Gastroesophageal sphincter (tissue), 4 donors: ENCODE measurements around the gene NCF2. TPM values are rescaled to one million over a fixed set of nuclear protein-coding genes. Genes with fewer than 3 reads are reported as not detected.

Experiments used
- ATAC-seq: fragments of 150-250 bp; one replicate; pipeline ENCODE4 v1.9.1; 2016; ENCODE audit warnings: mild to moderate bottlenecking, moderate library complexity
- H3K27ac ChIP-seq, 4 donors: fragments of 200-600 bp; sonication (generic) in 3 of 4; 1 replicate in 3 of 4; 2 replicates in 1 of 4; pipeline ENCODE4 v1.5.1; 2016 to 2019
- H3K27me3 ChIP-seq: fragments of 200-600 bp; sonication (generic); one replicate; pipeline ENCODE4 v1.5.1; 2019
- H3K36me3 ChIP-seq, 2 donors: fragments of 200-600 bp; sonication (generic); one replicate each; pipeline ENCODE4 v1.5.1; 2019; ENCODE audit warnings: control low read depth in 1 of 2
- H3K4me1 ChIP-seq, 3 donors: fragments of 200-600 bp; sonication (generic); 1 replicate in 2 of 3; 2 replicates in 1 of 3; pipeline ENCODE4 v1.5.1; 2016 to 2019; ENCODE audit warnings: control low read depth in 2 of 3
- H3K4me3 ChIP-seq, 2 donors: fragments of 200-600 bp; sonication (generic); one replicate each; pipeline ENCODE4 v1.5.1; 2019; ENCODE audit warnings: mild to moderate bottlenecking in 1 of 2, moderate library complexity in 1 of 2
- H3K9me3 ChIP-seq, 3 donors: fragments of 200-600 bp; sonication (generic); one replicate each; pipeline ENCODE4 v1.5.1; 2017 to 2019; ENCODE audit warnings: control low read depth in 2 of 3
- CTCF ChIP-seq, 4 experiments: fragments of 200-600 bp in 2 of 4; fragments of 450-650 bp in 2 of 4; sonication (generic) in 1 of 4; IDR thresholded peaks; one replicate each; pipeline ENCODE4 v1.5.1; 2017 to 2019; ENCODE audit warnings: antibody characterized with exemption in 4 of 4, mild to moderate bottlenecking in 2 of 4, moderate library complexity in 2 of 4
- EP300 ChIP-seq: sonication (generic); formaldehyde crosslinking; IDR thresholded peaks from one replicate; pipeline ENCODE4 v1.6.1; 2017; ENCODE audit warnings: antibody characterized with exemption, mild to moderate bottlenecking
- POLR2A ChIP-seq, 2 donors: fragments of 450-650 bp; IDR thresholded peaks; one replicate each; pipeline ENCODE4 v1.6.1; 2017; ENCODE audit warnings: antibody characterized with exemption in 2 of 2, mild to moderate bottlenecking in 2 of 2, moderate library complexity in 1 of 2
- POLR2AphosphoS5 ChIP-seq: sonication (generic); formaldehyde crosslinking; IDR thresholded peaks from one replicate; pipeline ENCODE4 v1.6.1; 2017; ENCODE audit warnings: antibody characterized with exemption
- WGBS, 2 donors: methylation state at CpG; one replicate each; pipeline ENCODE4 v1.1.5; 2018; ENCODE audit warnings: low coverage in 1 of 2; 5-methylcytosine and 5-hydroxymethylcytosine counted together
- total RNA-seq, 4 donors: library from RNA; depleted of rRNA; stranded (reverse); fragments of >200 nt; gene quantifications; one replicate each; pipeline ENCODE4 v1.1.0, GENCODE V29; 2016

The NCF2 gene
- total RNA-seq, 4 donors from 2014 or later: 3.7 to 22.0 (median 13.8) TPM

GRCh38 chr1:183586926-183587325 lies 3.3 kb downstream of the NCF2 start:
- no peak overlapping the region for H3K27ac ChIP-seq
- ATAC-seq: no peak
- H3K36me3 ChIP-seq: no peaks in the 10 kb centered on the region
- H3K9me3 ChIP-seq: no peaks in the 10 kb centered on the region
- no peaks in the 10 kb centered on the region for H3K27me3 ChIP-seq
- 100% methylated on average over 4 of the region's 8 CpGs; no CpG with 5 or more reads in 1 of the 2 donors for WGBS, 2 donors
- H3K4me3 ChIP-seq: no peak overlapping the region
- no peaks in the 10 kb centered on the region for H3K4me1 ChIP-seq
- TF ChIP-seq EP300 (no peak), CTCF (IDR thresholded peaks at IDR 0.05) (no peak), POLR2AphosphoS5 (no peak)

- TF ChIP-seq POLR2A (IDR thresholded peaks at IDR 0.05): no peak
- TF ChIP-seq EP300: no peak
- no peak for TF ChIP-seq CTCF (IDR thresholded peaks at IDR 0.05)
- TF ChIP-seq POLR2AphosphoS5: no peak
- 100% methylated on average over 1 of the region's 1 CpG; no CpG with 5 or more reads in 1 of the 2 donors for WGBS, 2 donors
- no peak overlapping the region for H3K4me3 ChIP-seq
- no peak overlapping the region for H3K27ac ChIP-seq
- H3K9me3 ChIP-seq: no peaks in the 10 kb centered on the region
- no peaks in the 10 kb centered on the region for H3K4me1 ChIP-seq
- no peaks in the 10 kb centered on the region for H3K36me3 ChIP-seq
- no peak for ATAC-seq
- H3K27me3 ChIP-seq: no peaks in the 10 kb centered on the region
Measured at GRCh38 chr1:183586455-183586854, 3.8 kb downstream of the NCF2 start.

- no peaks in the 10 kb centered on the region for H3K36me3 ChIP-seq
- no peak overlapping the region for H3K27ac ChIP-seq
- ATAC-seq: no peak
- no peak overlapping the region for H3K4me3 ChIP-seq
- 79 to 100% methylated on average over 2 to 6 of the region's 6 CpGs for WGBS, 2 donors
- H3K9me3 ChIP-seq: no peaks in the 10 kb centered on the region
- H3K4me1 ChIP-seq: no peaks in the 10 kb centered on the region
- H3K27me3 ChIP-seq: no peaks in the 10 kb centered on the region
- no peak for TF ChIP-seq POLR2A (IDR thresholded peaks at IDR 0.05)
- no peak for TF ChIP-seq CTCF (IDR thresholded peaks at IDR 0.05)
- TF ChIP-seq POLR2AphosphoS5: no peak
- TF ChIP-seq EP300: no peak
Measured at GRCh38 chr1:183585038-183585437, 5.2 kb downstream of the NCF2 start.

GRCh38 chr1:183584147-183584546 lies 6.1 kb downstream of the NCF2 start:
- 60 to 88% methylated on average over 5 of the region's 5 CpGs for WGBS, 2 donors

More at GRCh38 chr1:183584147-183584546, 6.1 kb downstream of the NCF2 start:
- H3K36me3 ChIP-seq: no peaks in the 10 kb centered on the region
- H3K4me3 ChIP-seq: no peak overlapping the region
- H3K27me3 ChIP-seq: no peaks in the 10 kb centered on the region
- TF ChIP-seq CTCF (IDR thresholded peaks at IDR 0.05) (no peak), POLR2A (IDR thresholded peaks at IDR 0.05) (no peak), POLR2AphosphoS5 (no peak)
- no peak overlapping the region for H3K27ac ChIP-seq
- H3K9me3 ChIP-seq: no peaks in the 10 kb centered on the region
- no peak for ATAC-seq
- H3K4me1 ChIP-seq: no peaks in the 10 kb centered on the region
